ENCODE data around the gene WNT11. TPM values are rescaled to one million over a fixed set of nuclear protein-coding genes. Genes with fewer than 3 reads are reported as not detected.

The WNT11 gene
- total RNA-seq, 1 donor = 0.36 TPM

DNA sequence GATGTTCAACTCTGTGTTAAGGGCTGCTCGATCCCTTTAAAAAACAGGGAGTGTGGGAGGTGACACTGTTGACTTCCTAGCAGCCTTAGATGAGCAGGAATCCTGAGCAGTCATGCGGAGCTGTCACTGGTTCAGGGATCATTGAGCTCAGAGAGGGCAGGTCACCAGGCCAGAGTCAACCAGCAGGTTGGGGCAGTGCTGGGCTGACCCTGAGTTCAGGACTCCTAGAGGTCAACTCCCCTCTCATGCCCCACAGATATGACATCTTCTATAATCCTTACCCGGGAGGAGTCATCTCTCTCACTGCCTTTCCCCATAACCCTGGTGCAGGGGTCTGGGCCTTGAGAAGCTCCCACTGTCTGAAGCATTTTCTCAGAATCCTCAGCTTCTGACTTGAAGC, 12.9 kb upstream of the WNT11 start:
- Histone ChIP-seq H3K27ac (ENCODE audit: low read depth, low read length) (no peak overlapping the region), H2AFZ (ENCODE audit: low read length) (no peak overlapping the region), H3K79me2 (ENCODE audit: insufficient read depth, low read length) (no peaks in the 10 kb centered on the region), H3K27me3 (ENCODE audit: insufficient read depth, low read length) (no peaks in the 10 kb centered on the region), H3K4me2 (ENCODE audit: insufficient read depth, low read length) (no peak overlapping the region), H4K20me1 (ENCODE audit: insufficient read depth, low read length) (no peaks in the 10 kb centered on the region), H3K4me3 (ENCODE audit: insufficient read depth, low read length) (no peak overlapping the region), H3K36me3 (ENCODE audit: insufficient read depth, low read length) (no peaks in the 10 kb centered on the region), H3K4me1 (ENCODE audit: insufficient read depth, low read length) (peaks cover 12% of the 10 kb centered on the region), H3K9me3 (ENCODE audit: low read depth, low read length) (no peaks in the 10 kb centered on the region)
- TF ChIP-seq, protein P1, sequence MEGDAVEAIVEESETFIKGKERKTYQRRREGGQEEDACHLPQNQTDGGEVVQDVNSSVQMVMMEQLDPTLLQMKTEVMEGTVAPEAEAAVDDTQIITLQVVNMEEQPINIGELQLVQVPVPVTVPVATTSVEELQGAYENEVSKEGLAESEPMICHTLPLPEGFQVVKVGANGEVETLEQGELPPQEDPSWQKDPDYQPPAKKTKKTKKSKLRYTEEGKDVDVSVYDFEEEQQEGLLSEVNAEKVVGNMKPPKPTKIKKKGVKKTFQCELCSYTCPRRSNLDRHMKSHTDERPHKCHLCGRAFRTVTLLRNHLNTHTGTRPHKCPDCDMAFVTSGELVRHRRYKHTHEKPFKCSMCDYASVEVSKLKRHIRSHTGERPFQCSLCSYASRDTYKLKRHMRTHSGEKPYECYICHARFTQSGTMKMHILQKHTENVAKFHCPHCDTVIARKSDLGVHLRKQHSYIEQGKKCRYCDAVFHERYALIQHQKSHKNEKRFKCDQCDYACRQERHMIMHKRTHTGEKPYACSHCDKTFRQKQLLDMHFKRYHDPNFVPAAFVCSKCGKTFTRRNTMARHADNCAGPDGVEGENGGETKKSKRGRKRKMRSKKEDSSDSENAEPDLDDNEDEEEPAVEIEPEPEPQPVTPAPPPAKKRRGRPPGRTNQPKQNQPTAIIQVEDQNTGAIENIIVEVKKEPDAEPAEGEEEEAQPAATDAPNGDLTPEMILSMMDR (IDR thresholded peaks at IDR 0.05; ENCODE audit: extremely low read depth, low read depth, low read length) = no peak
- DNase-seq (ENCODE audit: insufficient read length, low spot score, missing footprints) = no peak

DNA sequence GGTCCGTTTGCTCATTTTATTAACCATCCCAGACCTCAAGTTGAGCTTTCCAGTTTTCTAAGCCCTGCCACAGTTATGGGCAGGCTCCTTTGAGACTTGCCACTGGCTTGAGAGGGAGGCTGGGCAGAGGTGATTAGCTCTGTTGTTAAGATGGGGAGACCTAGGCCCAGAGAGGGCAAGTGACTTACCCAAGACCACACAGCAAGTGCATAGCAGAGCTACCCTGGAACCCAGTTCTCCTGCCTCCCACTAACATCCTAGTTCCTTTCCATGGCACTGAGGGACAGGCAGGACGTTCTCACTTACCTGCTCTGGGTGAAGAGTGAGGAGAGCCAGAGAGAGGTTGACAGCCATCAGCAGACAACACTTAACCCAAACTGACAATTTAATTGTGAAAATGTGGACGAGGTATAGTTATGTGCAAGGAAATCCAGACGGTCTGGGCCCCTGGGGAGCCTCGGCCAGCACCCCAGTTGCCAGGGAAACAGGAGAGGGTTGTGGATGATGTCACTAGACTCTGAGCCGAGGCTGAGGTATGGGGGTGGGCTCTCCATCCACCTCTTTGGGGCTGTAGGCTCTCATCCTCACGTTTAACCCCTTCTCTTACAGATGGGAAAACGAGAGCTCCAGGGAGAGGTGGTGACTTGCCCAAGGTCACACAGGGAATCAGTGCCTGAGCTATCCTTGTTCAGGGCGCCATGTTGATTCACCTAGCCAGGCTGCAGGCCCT, 12.3 kb upstream of the WNT11 start:
- Histone ChIP-seq H3K4me3 (ENCODE audit: insufficient read depth, low read length) (no peak overlapping the region), H3K4me1 (ENCODE audit: insufficient read depth, low read length) (peaks cover 12% of the 10 kb centered on the region), H3K27ac (ENCODE audit: low read depth, low read length) (no peak overlapping the region), H3K9me3 (ENCODE audit: low read depth, low read length) (no peaks in the 10 kb centered on the region), H4K20me1 (ENCODE audit: insufficient read depth, low read length) (no peaks in the 10 kb centered on the region), H3K27me3 (ENCODE audit: insufficient read depth, low read length) (no peaks in the 10 kb centered on the region), H2AFZ (ENCODE audit: low read length) (no peak overlapping the region), H3K36me3 (ENCODE audit: insufficient read depth, low read length) (no peaks in the 10 kb centered on the region), H3K4me2 (ENCODE audit: insufficient read depth, low read length) (no peak overlapping the region), H3K79me2 (ENCODE audit: insufficient read depth, low read length) (no peaks in the 10 kb centered on the region)
- peak; percentile 66 for DNase-seq (ENCODE audit: insufficient read length, low spot score, missing footprints)
- TF ChIP-seq, protein P1 (IDR thresholded peaks at IDR 0.05; ENCODE audit: extremely low read depth, low read depth, low read length) = no peak

DNA sequence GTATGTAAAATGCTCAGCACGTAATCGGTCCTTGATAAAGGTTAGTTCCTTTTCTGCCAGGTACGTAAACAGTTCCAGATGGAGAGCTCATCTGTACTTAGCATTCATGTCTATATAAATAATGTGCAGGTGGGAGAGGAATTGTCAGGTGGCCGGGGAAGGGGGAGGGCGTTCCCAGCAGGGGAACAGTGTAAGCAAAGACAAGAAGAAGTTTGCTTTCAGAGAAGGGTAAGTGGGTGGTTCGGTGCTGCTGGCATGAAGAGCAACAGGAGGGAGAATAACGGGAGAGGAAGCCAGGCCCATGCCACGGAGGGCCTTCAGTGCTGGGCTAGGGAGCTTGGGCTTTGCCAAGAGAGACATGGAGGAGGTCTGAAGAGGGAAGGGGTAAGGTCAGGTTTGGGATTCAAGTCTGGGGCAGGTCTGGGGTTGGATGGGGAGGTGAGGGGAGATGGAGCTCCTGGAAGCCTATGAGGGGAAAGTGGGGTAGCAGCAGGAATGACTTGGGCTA, 11.4 kb upstream of the WNT11 start:
- Histone ChIP-seq H3K9me3 (ENCODE audit: low read depth, low read length) (no peaks in the 10 kb centered on the region), H3K4me1 (ENCODE audit: insufficient read depth, low read length) (peaks cover 12% of the 10 kb centered on the region), H3K27ac (ENCODE audit: low read depth, low read length) (no peak overlapping the region), H3K4me2 (ENCODE audit: insufficient read depth, low read length) (no peak overlapping the region), H3K36me3 (ENCODE audit: insufficient read depth, low read length) (no peaks in the 10 kb centered on the region), H3K79me2 (ENCODE audit: insufficient read depth, low read length) (no peaks in the 10 kb centered on the region), H3K27me3 (ENCODE audit: insufficient read depth, low read length) (no peaks in the 10 kb centered on the region), H4K20me1 (ENCODE audit: insufficient read depth, low read length) (no peaks in the 10 kb centered on the region), H3K4me3 (ENCODE audit: insufficient read depth, low read length) (no peak overlapping the region), H2AFZ (ENCODE audit: low read length) (no peak overlapping the region)
- TF ChIP-seq, protein P1 (IDR thresholded peaks at IDR 0.05; ENCODE audit: extremely low read depth, low read depth, low read length) = no peak
- DNase-seq (ENCODE audit: insufficient read length, low spot score, missing footprints) = no peak

DNA sequence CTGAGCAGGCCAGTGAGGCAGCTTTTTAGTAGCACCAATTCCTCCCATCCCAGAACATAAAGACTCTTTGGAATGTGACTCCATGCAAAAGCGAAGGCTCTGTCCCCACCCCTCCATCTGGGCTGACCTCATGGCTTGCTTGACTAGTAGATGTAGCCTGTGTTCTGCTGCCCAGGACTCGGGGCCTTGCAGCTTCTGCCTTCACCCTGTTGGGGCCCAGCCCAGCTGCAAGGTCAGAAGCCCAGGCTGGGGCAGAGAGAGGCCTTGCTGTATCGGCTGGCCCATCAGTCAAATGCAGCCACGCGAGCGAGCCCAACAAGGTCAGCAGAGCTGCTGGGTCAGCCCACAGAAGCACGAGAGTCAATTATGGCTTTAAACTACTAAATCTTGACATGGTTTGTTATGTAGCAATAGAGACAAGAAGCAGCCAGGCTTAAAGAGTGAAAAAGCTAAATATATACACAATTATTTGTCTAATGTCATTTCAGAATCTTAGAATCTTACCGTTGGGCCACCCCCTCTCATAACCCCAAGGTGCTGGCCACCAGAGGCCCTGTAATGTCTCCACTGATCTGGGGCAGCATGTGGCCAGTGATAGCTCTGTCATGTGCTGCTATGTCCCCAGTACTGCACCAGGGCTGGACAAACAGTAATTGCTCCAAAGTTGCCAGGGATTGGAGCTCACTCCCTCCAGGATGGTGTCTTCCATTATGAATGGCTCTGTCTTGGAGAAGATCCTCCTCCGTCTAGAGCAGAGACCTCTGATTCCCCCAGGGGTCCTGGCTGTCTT, 10.4 kb upstream of the WNT11 start:
- TF ChIP-seq, protein P1 (IDR thresholded peaks at IDR 0.05; ENCODE audit: extremely low read depth, low read depth, low read length) = no peak
- H3K4me2 ChIP-seq (ENCODE audit: insufficient read depth, low read length) = no peak overlapping the region
- peaks cover 12% of the 10 kb centered on the region for H3K4me1 ChIP-seq (ENCODE audit: insufficient read depth, low read length)
- no peaks in the 10 kb centered on the region for H4K20me1 ChIP-seq (ENCODE audit: insufficient read depth, low read length)
- no peaks in the 10 kb centered on the region for H3K9me3 ChIP-seq (ENCODE audit: low read depth, low read length)
- peaks cover 7% of the 10 kb centered on the region for H3K27me3 ChIP-seq (ENCODE audit: insufficient read depth, low read length)
- peak overlapping the region; percentile 37 for H2AFZ ChIP-seq (ENCODE audit: low read length)
- no peak overlapping the region for H3K4me3 ChIP-seq (ENCODE audit: insufficient read depth, low read length)
- no peaks in the 10 kb centered on the region for H3K79me2 ChIP-seq (ENCODE audit: insufficient read depth, low read length)
- no peak for DNase-seq (ENCODE audit: insufficient read length, low spot score, missing footprints)
- peak overlapping the region; percentile 50 for H3K27ac ChIP-seq (ENCODE audit: low read depth, low read length)
- H3K36me3 ChIP-seq (ENCODE audit: insufficient read depth, low read length) = no peaks in the 10 kb centered on the region

All from osteoblast (primary cell).